ENCODE results near the gene PNISR. TPM values are rescaled to one million over a fixed set of nuclear protein-coding genes. Genes with fewer than 3 reads are reported as not detected.

The PNISR gene
- total and polyA plus RNA-seq, 2 experiments from 2014 or later, result 135 to 270 TPM

- TF ChIP-seq ZNF114 (CRISPR knock-in tag; IDR thresholded peaks at IDR 0.05) (no peak), ETS1 (IDR thresholded peaks at IDR 0.05) (no peak), NANOG (IDR thresholded peaks at IDR 0.05; ENCODE audit: borderline replicate concordance) (no peak)
- Mint-ChIP-seq H3K36me3 (ENCODE audit: low read depth) (no peaks in the 10 kb centered on the region), H3K27ac (no peak overlapping the region), H3K4me1 (no peaks in the 10 kb centered on the region), H3K4me3 (no peak overlapping the region), H3K27me3 (ENCODE audit: insufficient read depth, low read depth, poor library complexity) (peaks cover 3% of the 10 kb centered on the region), H3K9me3 (no peaks in the 10 kb centered on the region)
- Histone ChIP-seq H3K36me3 (ENCODE audit: insufficient read depth) (no peaks in the 10 kb centered on the region), H4K20me1 (replicated peaks; ENCODE audit: insufficient read depth) (no peaks in the 10 kb centered on the region), H3K27ac (ENCODE audit: low read depth) (no peak overlapping the region), H3K4me1 (ENCODE audit: insufficient read depth) (no peaks in the 10 kb centered on the region), H3K4me3 (no peak overlapping the region), H2AFZ (no peak overlapping the region), H3K27me3 (ENCODE audit: insufficient read depth) (no peaks in the 10 kb centered on the region), H3K79me2 (replicated peaks; ENCODE audit: insufficient read depth) (no peaks in the 10 kb centered on the region), H3K9me2 (ENCODE audit: insufficient read depth) (no peaks in the 10 kb centered on the region), H3K4me2 (no peak overlapping the region), H3F3A (replicated peaks; ENCODE audit: low read depth) (no peaks in the 10 kb centered on the region)
- no peak for ATAC-seq
- no peak for DNase-seq (ENCODE audit: low spot score)
Observed at GRCh38 chr6:99378636-99379035, 46.5 kb downstream of the PNISR start.

- Histone ChIP-seq H3K36me3 (ENCODE audit: insufficient read depth) (no peaks in the 10 kb centered on the region), H3K4me1 (ENCODE audit: insufficient read depth) (peaks cover 6% of the 10 kb centered on the region; the same call in 1 of the 2 replicates), H3F3A (replicated peaks; ENCODE audit: low read depth) (no peaks in the 10 kb centered on the region), H3K9me2 (ENCODE audit: insufficient read depth) (no peaks in the 10 kb centered on the region), H3K79me2 (replicated peaks; ENCODE audit: insufficient read depth) (no peaks in the 10 kb centered on the region), H3K4me2 (no peak overlapping the region), H4K20me1 (replicated peaks; ENCODE audit: insufficient read depth) (no peaks in the 10 kb centered on the region), H3K4me3 (no peak overlapping the region), H3K27ac (ENCODE audit: low read depth) (no peak overlapping the region), H3K27me3 (ENCODE audit: insufficient read depth) (no peaks in the 10 kb centered on the region), H2AFZ (no peak overlapping the region)
- Mint-ChIP-seq H3K36me3 (ENCODE audit: low read depth) (no peaks in the 10 kb centered on the region), H3K4me1 (peaks cover 8% of the 10 kb centered on the region; the same call in 2 of the 3 replicates), H3K9me3 (no peaks in the 10 kb centered on the region), H3K4me3 (no peak overlapping the region), H3K27me3 (ENCODE audit: insufficient read depth, low read depth, poor library complexity) (peaks cover 7% of the 10 kb centered on the region), H3K27ac (no peak overlapping the region)
- no peak for TF ChIP-seq JUNB (IDR thresholded peaks at IDR 0.05; ENCODE audit: unreplicated experiment)
- no peak for TF ChIP-seq ZNF462 (CRISPR knock-in tag; IDR thresholded peaks at IDR 0.05)
- TF ChIP-seq POLR2AphosphoS5 (IDR thresholded peaks at IDR 0.05; ENCODE audit: low read depth), result no peak
- TF ChIP-seq EZH2 (IDR thresholded peaks at IDR 0.05; ENCODE audit: low read depth, unreplicated experiment), result no peak
- TF ChIP-seq ETS1 (IDR thresholded peaks at IDR 0.05), result no peak
- no peak for TF ChIP-seq STAT1 (IDR thresholded peaks at IDR 0.05; ENCODE audit: unreplicated experiment)
- TF ChIP-seq ZNF331 (CRISPR knock-in tag; IDR thresholded peaks at IDR 0.05; ENCODE audit: low read depth), result no peak
- no peak for TF ChIP-seq REST (IDR thresholded peaks at IDR 0.05; ENCODE audit: unreplicated experiment)
- TF ChIP-seq EZH2phosphoT487 (IDR thresholded peaks at IDR 0.05; ENCODE audit: unreplicated experiment), result no peak
- DNase-seq (ENCODE audit: low spot score), result peak; percentile 68
- ATAC-seq, result peak; percentile 99
Observed at GRCh38 chr6:99369533-99369932, 55.6 kb downstream of the PNISR start.
